B cell (primary cell): Measurements from ENCODE around the gene ABCA4. TPM values are rescaled to one million over a fixed set of nuclear protein-coding genes. Genes with fewer than 3 reads are reported as not detected.

Experiments used
- ATAC-seq: fragments of 200-7000 bp; cut with Tn5 transposase; one replicate; pipeline ENCODE4 v1.10.0; 2021; ENCODE audit warnings: low read depth, mild to moderate bottlenecking, moderate number of reproducible peaks, moderate library complexity
- CTCF ChIA-PET: fragments of 350-600 bp; sonication (Branson Sonifier 250); formaldehyde crosslinking; loops from one replicate; lab custom pipeline; 2021; ENCODE audit warnings: antibody characterized with exemption, inconsistent platforms; lab: Charles Lee
- POLR2A ChIA-PET: fragments of 350-600 bp; sonication (Branson Sonifier 250); formaldehyde crosslinking; loops from one replicate; lab custom pipeline; 2021; ENCODE audit warnings: antibody characterized with exemption; lab: Charles Lee
- DNase-seq: peaks from one replicate; pipeline ENCODE4 v3.0.0; 2013
- H2AFZ ChIP-seq: 2 replicates; pipeline ENCODE4 v1.6.1; 2012; ENCODE audit warnings: mild to moderate bottlenecking, low read depth, low read length; ENCODE audit not compliant: insufficient read depth, poor library complexity, severe bottlenecking
- H3K27ac ChIP-seq, 2 donors: 1 replicate in 1 of 2; 2 replicates in 1 of 2; pipeline ENCODE4 v1.5.1; 2012 to 2013; ENCODE audit warnings: low read length in 2 of 2, mild to moderate bottlenecking in 2 of 2, moderate library complexity in 1 of 2
- H3K27me3 ChIP-seq, 4 experiments: fragments of 200-600 bp in 1 of 4; sonication (generic) in 1 of 4; replicated peaks in 1 of 4; 1 replicate in 2 of 4; 2 replicates in 2 of 4; pipeline versions ENCODE4 v1.6.1 to v1.7.0; 2013 to 2016; ENCODE audit warnings: low read length in 3 of 4, mild to moderate bottlenecking in 2 of 4, mixed read lengths in 1 of 4, moderate library complexity in 1 of 4; ENCODE audit not compliant: insufficient read depth in 4 of 4, control insufficient read depth in 3 of 4; ENCODE audit errors: control extremely low read depth in 1 of 4
- H3K36me3 ChIP-seq, 2 experiments: replicated peaks in 1 of 2; 1 replicate in 1 of 2; 2 replicates in 1 of 2; pipeline versions ENCODE4 v1.6.1 to v1.7.1; 2013; ENCODE audit warnings: low read length in 1 of 2; ENCODE audit not compliant: insufficient read depth in 2 of 2, control insufficient read depth in 1 of 2; ENCODE audit errors: control extremely low read depth in 1 of 2, extremely low read depth in 1 of 2
- H3K4me1 ChIP-seq, 2 donors: fragments of 200-600 bp in 1 of 2; sonication (generic) in 1 of 2; 1 replicate in 1 of 2; 2 replicates in 1 of 2; pipeline versions ENCODE4 v1.5.1 to v1.6.1; 2013 to 2017; ENCODE audit warnings: low read length in 2 of 2; ENCODE audit not compliant: control insufficient read depth in 2 of 2, insufficient read depth in 2 of 2
- H3K4me2 ChIP-seq: replicated peaks from 2 replicates; pipeline ENCODE3; 2012; ENCODE audit warnings: mild to moderate bottlenecking, low read depth, low read length; ENCODE audit not compliant: poor library complexity, severe bottlenecking
- H3K4me3 ChIP-seq, 5 experiments: fragments of 200-600 bp in 1 of 5; sonication (generic) in 1 of 5; 1 replicate in 3 of 5; 2 replicates in 2 of 5; pipeline versions ENCODE4 v1.5.1 to v1.7.0; 2011 to 2016; ENCODE audit warnings: low read length in 4 of 5, mild to moderate bottlenecking in 4 of 5, low read depth in 2 of 5, control low read depth in 1 of 5, moderate library complexity in 1 of 5; ENCODE audit not compliant: insufficient read depth in 1 of 5; ENCODE audit errors: control extremely low read depth in 1 of 5, extremely low read depth in 1 of 5
- H3K79me2 ChIP-seq: fragments of 200-600 bp; sonication (generic); one replicate; pipeline ENCODE4 v1.6.0; 2016; ENCODE audit warnings: low read length; ENCODE audit not compliant: control insufficient read depth, insufficient read depth
- H3K9ac ChIP-seq: fragments of 200-600 bp; sonication (generic); 2 replicates; pipeline ENCODE4 v1.6.1; 2017; ENCODE audit warnings: mild to moderate bottlenecking, low read length, moderate library complexity
- H3K9me3 ChIP-seq, 3 donors: one replicate each; pipeline versions ENCODE4 v1.6.1 to v1.7.1; 2013; ENCODE audit warnings: low read length in 2 of 3; ENCODE audit not compliant: control insufficient read depth in 2 of 3, insufficient read depth in 1 of 3; ENCODE audit errors: control extremely low read depth in 1 of 3
- H4K20me1 ChIP-seq: 2 replicates; pipeline ENCODE4 v1.6.0; 2012; ENCODE audit warnings: mild to moderate bottlenecking, low read length; ENCODE audit not compliant: insufficient read depth, control insufficient read depth, poor library complexity, severe bottlenecking
- H3K27ac Mint-ChIP-seq: one replicate; pipeline ENCODE4 v1.8.0; 2021; ENCODE audit warnings: mixed read lengths
- H3K27me3 Mint-ChIP-seq: one replicate; pipeline ENCODE4 v1.8.0; 2021; ENCODE audit warnings: mixed read lengths
- H3K4me1 Mint-ChIP-seq: one replicate; pipeline ENCODE4 v1.8.0; 2021; ENCODE audit warnings: mixed read lengths
- H3K4me3 Mint-ChIP-seq: one replicate; pipeline ENCODE4 v1.8.0; 2021; ENCODE audit warnings: mixed read lengths
- H3K9me3 Mint-ChIP-seq: one replicate; pipeline ENCODE4 v1.8.0; 2022; ENCODE audit warnings: mixed read lengths; ENCODE audit not compliant: insufficient read depth
- CTCF ChIP-seq: fragments of 200-600 bp; IDR thresholded peaks from one replicate; pipeline ENCODE4 v1.8.0; 2022; ENCODE audit warnings: antibody characterized with exemption, mild to moderate bottlenecking
- EZH2 ChIP-seq: IDR thresholded peaks from 2 replicates; pipeline ENCODE4 v1.6.1; 2012; ENCODE audit warnings: borderline replicate concordance, low read depth, mild to moderate bottlenecking, moderate library complexity, low read length; ENCODE audit not compliant: insufficient read depth, poor library complexity, severe bottlenecking
- whole genome bisulfite sequencing: methylation state at CpG from one replicate; pipeline ENCODE4 v1.1.5; 2013; ENCODE audit warnings: missing lambda C conversion rate; ENCODE audit not compliant: insufficient coverage; 5-methylcytosine and 5-hydroxymethylcytosine counted together
- intact Hi-C: fragments of 100-400 bp; cut with micrococcal nuclease; formaldehyde crosslinking; loops from one replicate; pipeline ENCODE4 v1.10.0; 2022
- polyA plus RNA-seq: library from polyadenylated mRNA; depleted of rRNA; stranded (reverse); fragments of >200 nt; gene quantifications from 2 replicates; pipeline ENCODE4 v1.2.3, GENCODE V29; 2012
- total RNA-seq, 2 donors: library from RNA; stranded (reverse); fragments of 120-200 nt in 1 of 2; gene quantifications; 1 replicate in 1 of 2; 2 replicates in 1 of 2; pipeline versions ENCODE4 v1.2.3 to v1.2.4, GENCODE V29; 2013 to 2022

Gene ABCA4
- total and polyA plus RNA-seq, 2 donors (not counting 1 experiment from before 2014, with no cell fraction given): not detected

- H3K79me2 ChIP-seq: no peaks in the 10 kb centered on the region
- H3K4me3 ChIP-seq: no peak overlapping the region
- 90% methylated on average over 3 of the region's 5 CpGs for WGBS
- no peak overlapping the region for H3K9ac ChIP-seq
- peaks cover 0 to 8% (median 0%) of the 10 kb centered on the region in 3 donors for H3K9me3 ChIP-seq
- intact Hi-C loops: no loop called here
- H3K27ac Mint-ChIP-seq: no peak overlapping the region
- no peak overlapping the region for H2AFZ ChIP-seq
- no peak overlapping the region for H3K4me3 Mint-ChIP-seq
- no peaks in the 10 kb centered on the region for H3K4me1 Mint-ChIP-seq
- DNase-seq (no peak), ATAC-seq (no peak)
- H3K27me3 Mint-ChIP-seq: peaks cover 17% of the 10 kb centered on the region
- no peak overlapping the region for H3K27ac ChIP-seq
- H3K27me3 ChIP-seq: no peaks in the 10 kb centered on the region
- H3K4me2 ChIP-seq: no peak overlapping the region
- no peaks in the 10 kb centered on the region for H3K4me1 ChIP-seq
- H4K20me1 ChIP-seq: no peaks in the 10 kb centered on the region
- ChIA-PET CTCF (no interaction called here), POLR2A (no interaction called here)
- H3K36me3 ChIP-seq: no peaks in the 10 kb centered on the region
- TF ChIP-seq CTCF (no peak), EZH2 (no peak)
- no peaks in the 10 kb centered on the region for H3K9me3 Mint-ChIP-seq
Observed at GRCh38 chr1:94132111-94132510, 11.2 kb upstream of the ABCA4 start.

- H3K4me2 ChIP-seq: no peak overlapping the region
- CTCF ChIA-PET: no interaction called here
Observed at GRCh38 chr1:94130851-94131595, 10.1 kb upstream of the ABCA4 start.

More at GRCh38 chr1:94130851-94131595, 10.1 kb upstream of the ABCA4 start:
- no peak overlapping the region for H3K4me3 Mint-ChIP-seq
- Histone ChIP-seq H3K79me2 (no peaks in the 10 kb centered on the region), H3K9me3 (peaks cover 0 to 8% (median 0%) of the 10 kb centered on the region in 3 donors), H3K27ac (no peak overlapping the region), H3K36me3 (no peaks in the 10 kb centered on the region), H2AFZ (no peak overlapping the region), H4K20me1 (no peaks in the 10 kb centered on the region), H3K4me3 (no peak overlapping the region), H3K4me1 (no peaks in the 10 kb centered on the region), H3K9ac (no peak overlapping the region), H3K27me3 (no peaks in the 10 kb centered on the region)
- no peaks in the 10 kb centered on the region for H3K9me3 Mint-ChIP-seq
- no peaks in the 10 kb centered on the region for H3K4me1 Mint-ChIP-seq
- POLR2A ChIA-PET: no interaction called here
- peaks cover 10% of the 10 kb centered on the region for H3K27me3 Mint-ChIP-seq
- no peak for DNase-seq
- no peak overlapping the region for H3K27ac Mint-ChIP-seq
- TF ChIP-seq EZH2: no peak
- TF ChIP-seq CTCF: no peak
- intact Hi-C loops: no loop called here
- no CpG with 5 or more reads among the region's 8 CpGs for WGBS
- no peak for ATAC-seq
